ENCODE measurements around the gene TAS2R50.

DNA sequence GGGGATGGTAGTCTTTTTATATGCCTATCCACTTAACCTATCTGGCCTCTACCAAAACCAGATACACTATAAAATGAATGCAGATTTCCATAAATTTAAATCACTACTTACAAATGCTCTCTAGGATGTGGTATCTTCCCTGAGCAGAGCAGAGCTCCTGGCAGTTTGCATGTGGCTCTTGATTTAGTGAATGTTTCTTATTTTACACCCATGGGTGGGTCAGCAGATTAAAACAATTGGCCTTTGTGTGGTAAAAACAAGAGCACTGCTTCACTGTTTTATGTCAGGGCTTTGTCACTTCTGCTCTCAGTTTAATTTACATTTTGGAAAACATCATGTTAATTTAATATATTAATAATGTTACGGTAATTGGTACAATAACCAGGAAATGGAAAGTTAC is 30.2 kb upstream of the TAS2R50 start:
- TF ChIP-seq BHLHE40 (IDR thresholded peaks at IDR 0.05; ENCODE audit: borderline replicate concordance) (no peak), SP1 (IDR thresholded peaks at IDR 0.05) (no peak), FOXA1 (IDR thresholded peaks at IDR 0.05) (no peak), FOXK2 (IDR thresholded peaks at IDR 0.05) (no peak), NFRKB (IDR thresholded peaks at IDR 0.05) (no peak), CTBP1 (IDR thresholded peaks at IDR 0.05; ENCODE audit: borderline replicate concordance) (no peak), ARNT (IDR thresholded peaks at IDR 0.05) (no peak), ELF4 (IDR thresholded peaks at IDR 0.05) (no peak), LEF1 (IDR thresholded peaks at IDR 0.05; ENCODE audit: borderline replicate concordance) (no peak), FOXM1 (IDR thresholded peaks at IDR 0.05; ENCODE audit: borderline replicate concordance) (no peak), HDGF (IDR thresholded peaks at IDR 0.05; ENCODE audit: borderline replicate concordance) (no peak), L3MBTL2 (conservative IDR thresholded peaks at IDR 0.05) (no peak)
- TF ChIP-seq, protein P1, sequence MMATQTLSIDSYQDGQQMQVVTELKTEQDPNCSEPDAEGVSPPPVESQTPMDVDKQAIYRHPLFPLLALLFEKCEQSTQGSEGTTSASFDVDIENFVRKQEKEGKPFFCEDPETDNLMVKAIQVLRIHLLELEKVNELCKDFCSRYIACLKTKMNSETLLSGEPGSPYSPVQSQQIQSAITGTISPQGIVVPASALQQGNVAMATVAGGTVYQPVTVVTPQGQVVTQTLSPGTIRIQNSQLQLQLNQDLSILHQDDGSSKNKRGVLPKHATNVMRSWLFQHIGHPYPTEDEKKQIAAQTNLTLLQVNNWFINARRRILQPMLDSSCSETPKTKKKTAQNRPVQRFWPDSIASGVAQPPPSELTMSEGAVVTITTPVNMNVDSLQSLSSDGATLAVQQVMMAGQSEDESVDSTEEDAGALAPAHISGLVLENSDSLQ (IDR thresholded peaks at IDR 0.05) = no peak
